ENCODE results near the gene NRBF2.

DNA sequence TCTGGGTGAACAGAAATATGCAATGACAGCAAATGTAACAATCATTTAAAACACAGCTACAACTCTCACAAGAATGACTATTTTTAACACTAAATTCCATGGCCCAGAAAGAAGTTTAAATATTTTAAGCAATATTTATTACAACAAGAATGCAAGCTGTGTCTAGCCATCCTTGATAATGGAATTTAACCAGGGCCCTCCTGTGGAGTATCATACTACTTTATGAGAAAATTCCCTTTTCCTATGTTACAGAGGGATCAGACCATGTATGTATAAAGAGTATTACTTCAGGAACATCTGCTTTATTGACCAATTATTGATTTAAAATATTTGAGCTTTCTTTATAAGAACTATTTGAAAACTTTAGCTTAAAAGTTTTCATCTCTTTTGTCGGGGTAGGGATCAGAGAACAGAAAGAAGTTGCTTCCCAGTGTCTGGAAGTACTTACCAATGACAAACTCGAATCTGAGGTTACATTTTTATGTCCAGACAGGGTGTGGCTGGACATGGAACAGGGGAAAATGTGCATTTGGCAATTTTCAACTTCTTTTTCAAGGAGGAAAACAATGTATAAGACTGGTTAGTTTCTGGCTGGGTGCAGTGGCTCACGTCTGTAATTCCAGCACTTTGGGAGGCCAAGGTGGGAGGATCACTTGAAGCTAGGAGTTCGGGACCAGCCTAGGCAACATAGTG, 48.3 kb upstream of the NRBF2 start:
- TF ChIP-seq, protein P1, sequence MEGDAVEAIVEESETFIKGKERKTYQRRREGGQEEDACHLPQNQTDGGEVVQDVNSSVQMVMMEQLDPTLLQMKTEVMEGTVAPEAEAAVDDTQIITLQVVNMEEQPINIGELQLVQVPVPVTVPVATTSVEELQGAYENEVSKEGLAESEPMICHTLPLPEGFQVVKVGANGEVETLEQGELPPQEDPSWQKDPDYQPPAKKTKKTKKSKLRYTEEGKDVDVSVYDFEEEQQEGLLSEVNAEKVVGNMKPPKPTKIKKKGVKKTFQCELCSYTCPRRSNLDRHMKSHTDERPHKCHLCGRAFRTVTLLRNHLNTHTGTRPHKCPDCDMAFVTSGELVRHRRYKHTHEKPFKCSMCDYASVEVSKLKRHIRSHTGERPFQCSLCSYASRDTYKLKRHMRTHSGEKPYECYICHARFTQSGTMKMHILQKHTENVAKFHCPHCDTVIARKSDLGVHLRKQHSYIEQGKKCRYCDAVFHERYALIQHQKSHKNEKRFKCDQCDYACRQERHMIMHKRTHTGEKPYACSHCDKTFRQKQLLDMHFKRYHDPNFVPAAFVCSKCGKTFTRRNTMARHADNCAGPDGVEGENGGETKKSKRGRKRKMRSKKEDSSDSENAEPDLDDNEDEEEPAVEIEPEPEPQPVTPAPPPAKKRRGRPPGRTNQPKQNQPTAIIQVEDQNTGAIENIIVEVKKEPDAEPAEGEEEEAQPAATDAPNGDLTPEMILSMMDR (IDR thresholded peaks at IDR 0.05) = no peak
- no peak for TF ChIP-seq POLR2A (IDR thresholded peaks at IDR 0.05)
